ENCODE measurements around the gene CGNL1.

DNA sequence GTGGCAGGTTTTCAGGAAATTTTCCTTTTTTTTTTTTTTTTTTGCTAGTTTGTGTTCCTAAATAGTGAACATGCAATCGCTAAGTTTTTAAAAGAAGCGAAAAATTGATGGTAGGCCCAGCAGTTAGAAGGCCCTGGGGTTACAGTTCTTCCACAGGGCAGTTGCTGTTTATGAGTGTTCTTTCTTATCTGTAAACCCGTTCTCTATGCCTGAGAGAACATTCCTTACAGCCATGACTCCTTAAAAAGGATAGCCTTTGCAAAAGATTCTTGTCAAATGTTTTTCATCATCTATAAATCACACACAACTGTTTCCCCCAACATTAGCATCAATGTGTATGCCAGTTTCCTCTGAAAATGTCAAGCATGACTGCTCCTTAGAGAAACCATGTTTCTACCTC, 191.6 kb downstream of the CGNL1 start:
- TF ChIP-seq, protein P1, sequence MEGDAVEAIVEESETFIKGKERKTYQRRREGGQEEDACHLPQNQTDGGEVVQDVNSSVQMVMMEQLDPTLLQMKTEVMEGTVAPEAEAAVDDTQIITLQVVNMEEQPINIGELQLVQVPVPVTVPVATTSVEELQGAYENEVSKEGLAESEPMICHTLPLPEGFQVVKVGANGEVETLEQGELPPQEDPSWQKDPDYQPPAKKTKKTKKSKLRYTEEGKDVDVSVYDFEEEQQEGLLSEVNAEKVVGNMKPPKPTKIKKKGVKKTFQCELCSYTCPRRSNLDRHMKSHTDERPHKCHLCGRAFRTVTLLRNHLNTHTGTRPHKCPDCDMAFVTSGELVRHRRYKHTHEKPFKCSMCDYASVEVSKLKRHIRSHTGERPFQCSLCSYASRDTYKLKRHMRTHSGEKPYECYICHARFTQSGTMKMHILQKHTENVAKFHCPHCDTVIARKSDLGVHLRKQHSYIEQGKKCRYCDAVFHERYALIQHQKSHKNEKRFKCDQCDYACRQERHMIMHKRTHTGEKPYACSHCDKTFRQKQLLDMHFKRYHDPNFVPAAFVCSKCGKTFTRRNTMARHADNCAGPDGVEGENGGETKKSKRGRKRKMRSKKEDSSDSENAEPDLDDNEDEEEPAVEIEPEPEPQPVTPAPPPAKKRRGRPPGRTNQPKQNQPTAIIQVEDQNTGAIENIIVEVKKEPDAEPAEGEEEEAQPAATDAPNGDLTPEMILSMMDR (IDR thresholded peaks at IDR 0.05) = no peak
- TF ChIP-seq POLR2A (IDR thresholded peaks at IDR 0.05) = no peak
- no peak for TF ChIP-seq POLR2AphosphoS5 (IDR thresholded peaks at IDR 0.05)
- no peak for TF ChIP-seq EP300 (IDR thresholded peaks at IDR 0.05)
